HepG2 (cell line): ENCODE measurements around the gene ZNF382. TPM values are rescaled to one million over a fixed set of nuclear protein-coding genes. Genes with fewer than 3 reads are reported as not detected.

Source experiments
- AHR ChIP-seq: IDR thresholded peaks from 2 replicates; pipeline ENCODE4 v1.6.1; 2018; ENCODE audit warnings: missing genetic modification reagents, missing compliant biosample characterization
- FIP1L1 ChIP-seq: fragments of 200-400 bp; formaldehyde crosslinking; IDR thresholded peaks from 2 replicates; pipeline ENCODE4 v1.6.1; 2018; ENCODE audit warnings: low read depth, mild to moderate bottlenecking, low read length, moderate library complexity, borderline replicate concordance; ENCODE audit not compliant: insufficient read depth
- FOSL1 ChIP-seq: sonication (generic); formaldehyde crosslinking; IDR thresholded peaks from 2 replicates; pipeline ENCODE4 v1.9.0; 2021; ENCODE audit warnings: missing genetic modification reagents, borderline replicate concordance
- JUND ChIP-seq: sonication (generic); formaldehyde crosslinking; IDR thresholded peaks from 2 replicates; pipeline ENCODE4 v1.8.0; 2022; ENCODE audit warnings: mild to moderate bottlenecking, missing genetic modification reagents
- MAFG ChIP-seq: sonication (generic); formaldehyde crosslinking; IDR thresholded peaks from 2 replicates; pipeline ENCODE4 v1.5.1; 2020; ENCODE audit warnings: mild to moderate bottlenecking, missing genetic modification reagents
- MTERF4 ChIP-seq: sonication (generic); formaldehyde crosslinking; IDR thresholded peaks from 2 replicates; pipeline ENCODE4 v1.8.0; 2023; ENCODE audit warnings: mild to moderate bottlenecking, missing genetic modification reagents
- NCOA2 ChIP-seq: sonication (generic); formaldehyde crosslinking; IDR thresholded peaks from 2 replicates; pipeline ENCODE4 v1.8.0; 2022; ENCODE audit warnings: inconsistent platforms
- PHB2 ChIP-seq: fragments of 450-650 bp; IDR thresholded peaks from 2 replicates; pipeline ENCODE4 v1.6.1; 2018; ENCODE audit not compliant: partially characterized antibody
- PHF8 ChIP-seq: sonication (generic); formaldehyde crosslinking; IDR thresholded peaks from 2 replicates; pipeline ENCODE4 v1.5.0; 2020; ENCODE audit warnings: missing genetic modification reagents
- RBM39 ChIP-seq: fragments of 200-400 bp; formaldehyde crosslinking; IDR thresholded peaks from one replicate; pipeline ENCODE4 v1.6.1; 2018; ENCODE audit warnings: antibody characterized with exemption, mild to moderate bottlenecking, low read depth, low read length; ENCODE audit not compliant: poor library complexity, severe bottlenecking
- TAF15 ChIP-seq: fragments of 200-400 bp; formaldehyde crosslinking; IDR thresholded peaks from one replicate; pipeline ENCODE4 v1.6.1; 2018; ENCODE audit warnings: mild to moderate bottlenecking, low read depth, low read length; ENCODE audit not compliant: poor library complexity, severe bottlenecking
- TMF1 ChIP-seq: sonication (generic); formaldehyde crosslinking; IDR thresholded peaks from 2 replicates; pipeline ENCODE4 v1.8.1; 2022; ENCODE audit warnings: low read depth, missing genetic modification reagents
- ZBTB7A ChIP-seq: sonication (generic); formaldehyde crosslinking; IDR thresholded peaks from 2 replicates; pipeline ENCODE4 v1.8.0; 2022; ENCODE audit warnings: mild to moderate bottlenecking, missing genetic modification reagents
- ZFP36L1 ChIP-seq: sonication (generic); formaldehyde crosslinking; IDR thresholded peaks from 2 replicates; pipeline ENCODE4 v1.8.0; 2022; ENCODE audit warnings: mild to moderate bottlenecking, missing genetic modification reagents, moderate library complexity
- ZFP36L2 ChIP-seq: sonication (generic); formaldehyde crosslinking; IDR thresholded peaks from 2 replicates; pipeline ENCODE4 v1.4.0; 2020; ENCODE audit warnings: missing genetic modification reagents
- ZNF180 ChIP-seq: sonication (generic); formaldehyde crosslinking; IDR thresholded peaks from 2 replicates; pipeline ENCODE4 v1.4.0; 2020; ENCODE audit warnings: low read depth, missing genetic modification reagents, borderline replicate concordance
- ZNF232 ChIP-seq: sonication (generic); formaldehyde crosslinking; IDR thresholded peaks from 2 replicates; pipeline ENCODE4 v1.4.0; 2020; ENCODE audit warnings: missing genetic modification reagents, borderline replicate concordance
- ZNF256 ChIP-seq: sonication (generic); formaldehyde crosslinking; conservative IDR thresholded peaks from 2 replicates; pipeline ENCODE4 v1.4.0; 2020; ENCODE audit warnings: missing genetic modification reagents
- ZNF3 ChIP-seq: IDR thresholded peaks from 2 replicates; pipeline ENCODE4 v1.7.0; 2017; ENCODE audit warnings: inconsistent platforms
- ZNF331 ChIP-seq: sonication (generic); formaldehyde crosslinking; IDR thresholded peaks from 2 replicates; pipeline ENCODE4 v1.4.0; 2020; ENCODE audit warnings: missing genetic modification reagents
- ZNF670 ChIP-seq: sonication (generic); formaldehyde crosslinking; IDR thresholded peaks from 2 replicates; pipeline ENCODE4 v1.8.0; 2022; ENCODE audit warnings: mild to moderate bottlenecking, missing genetic modification reagents, borderline replicate concordance
- ZNF687 ChIP-seq: sonication (generic); formaldehyde crosslinking; IDR thresholded peaks from 2 replicates; pipeline ENCODE4 v1.5.1; 2020; ENCODE audit warnings: mild to moderate bottlenecking, missing genetic modification reagents, moderate library complexity
- ZNF879 ChIP-seq: sonication (generic); formaldehyde crosslinking; IDR thresholded peaks from 2 replicates; pipeline ENCODE4 v1.8.1; 2023; ENCODE audit warnings: missing genetic modification reagents
- ZSCAN22 ChIP-seq: sonication (generic); formaldehyde crosslinking; IDR thresholded peaks from 2 replicates; pipeline ENCODE4 v1.4.0; 2020; ENCODE audit warnings: mild to moderate bottlenecking, missing genetic modification reagents
- polyA plus RNA-seq, 8 experiments: library from polyadenylated mRNA; depleted of rRNA in 3 of 8; stranded (reverse) in 7 of 8; unstranded in 1 of 8; fragments of >200 nt; fragmentation: Illumina TruSeq in 4 of 8; extraction: Trizol in 4 of 8; gene quantifications; 2 replicates each; pipeline versions ENCODE4 v1.2.1 to v1.2.3, GENCODE V29; 2011 to 2016; ENCODE audit warnings: low read depth in 4 of 8, missing spikeins in 1 of 8, mixed read lengths in 1 of 8; ENCODE audit not compliant: insufficient read depth in 1 of 8
- total RNA-seq, 5 experiments: library from RNA; depleted of rRNA; stranded (reverse); fragments of >200 nt; fragmentation: Illumina TruSeq; extraction: Trizol; gene quantifications; 2 replicates each; pipeline ENCODE4 v1.2.3, GENCODE V29; 2016; ENCODE audit warnings: low read depth in 1 of 5
- TF ChIP-seq, protein P1 (sequence below): sonication (generic); formaldehyde crosslinking; IDR thresholded peaks from 2 replicates; pipeline ENCODE4 v1.4.0; 2020; ENCODE audit warnings: missing genetic modification reagents
- TF ChIP-seq, protein P2 (sequence below), 2 experiments: fragments of 450-650 bp in 1 of 2; sonication (generic) in 1 of 2; formaldehyde crosslinking; IDR thresholded peaks; 2 replicates each; pipeline versions ENCODE4 v1.5.0 to v1.8.0; 2020 to 2022; ENCODE audit warnings: mild to moderate bottlenecking in 1 of 2, missing genetic modification reagents in 1 of 2

The ZNF382 gene
- total and polyA plus RNA-seq, 2 of the 13 experiments (the other 11 are each of a cell fraction or from before 2014, with no cell fraction given) = 2.3 to 6.8 TPM

- TF ChIP-seq, protein P1, sequence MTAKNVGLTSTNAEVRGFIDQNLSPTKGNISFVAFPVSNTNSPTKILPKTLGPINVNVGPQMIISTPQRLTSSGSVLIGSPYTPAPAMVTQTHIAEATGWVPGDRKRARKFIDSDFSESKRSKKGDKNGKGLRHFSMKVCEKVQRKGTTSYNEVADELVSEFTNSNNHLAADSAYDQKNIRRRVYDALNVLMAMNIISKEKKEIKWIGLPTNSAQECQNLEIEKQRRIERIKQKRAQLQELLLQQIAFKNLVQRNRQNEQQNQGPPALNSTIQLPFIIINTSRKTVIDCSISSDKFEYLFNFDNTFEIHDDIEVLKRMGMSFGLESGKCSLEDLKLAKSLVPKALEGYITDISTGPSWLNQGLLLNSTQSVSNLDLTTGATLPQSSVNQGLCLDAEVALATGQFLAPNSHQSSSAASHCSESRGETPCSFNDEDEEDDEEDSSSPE = peak; percentile 90
- TF ChIP-seq FIP1L1 (no peak), ZNF180 (CRISPR knock-in tag) (no peak), RBM39 (no peak), ZSCAN22 (CRISPR knock-in tag) (no peak), ZNF670 (CRISPR knock-in tag) (no peak), TMF1 (CRISPR knock-in tag) (no peak), MTERF4 (CRISPR knock-in tag) (no peak), FOSL1 (CRISPR knock-in tag) (no peak), ZNF331 (CRISPR knock-in tag) (no peak), ZNF879 (CRISPR knock-in tag) (no peak), TAF15 (no peak), MAFG (CRISPR knock-in tag) (no peak), AHR (CRISPR knock-in tag) (no peak), ZFP36L2 (CRISPR knock-in tag) (no peak), ZNF687 (CRISPR knock-in tag) (no peak), ZNF232 (CRISPR knock-in tag) (no peak; the same call in 1 of the 2 replicates), PHB2 (no peak), ZBTB7A (0 out of 2 replicates have a peak, but pooled peaks have one; percentile 37), ZNF256 (CRISPR knock-in tag) (no peak), PHF8 (CRISPR knock-in tag) (no peak), NCOA2 (CRISPR knock-in tag) (no peak), ZFP36L1 (CRISPR knock-in tag) (no peak), ZNF3 (CRISPR knock-in tag) (no peak), JUND (peak; percentile 45; the same call in 1 of the 2 replicates)
- TF ChIP-seq, protein P2, sequence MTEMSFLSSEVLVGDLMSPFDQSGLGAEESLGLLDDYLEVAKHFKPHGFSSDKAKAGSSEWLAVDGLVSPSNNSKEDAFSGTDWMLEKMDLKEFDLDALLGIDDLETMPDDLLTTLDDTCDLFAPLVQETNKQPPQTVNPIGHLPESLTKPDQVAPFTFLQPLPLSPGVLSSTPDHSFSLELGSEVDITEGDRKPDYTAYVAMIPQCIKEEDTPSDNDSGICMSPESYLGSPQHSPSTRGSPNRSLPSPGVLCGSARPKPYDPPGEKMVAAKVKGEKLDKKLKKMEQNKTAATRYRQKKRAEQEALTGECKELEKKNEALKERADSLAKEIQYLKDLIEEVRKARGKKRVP (CRISPR knock-in tag; IDR thresholded peaks at IDR 0.05) = no peak
Measured at GRCh38 chr19:36604656-36605100, 435 bp upstream of the ZNF382 start (continued).
